ENCODE measurements around the gene KRT72. TPM values are rescaled to one million over a fixed set of nuclear protein-coding genes. Genes with fewer than 3 reads are reported as not detected.

Gene KRT72
- total and polyA plus RNA-seq, 2 experiments from 2014 or later, result not detected

DNA sequence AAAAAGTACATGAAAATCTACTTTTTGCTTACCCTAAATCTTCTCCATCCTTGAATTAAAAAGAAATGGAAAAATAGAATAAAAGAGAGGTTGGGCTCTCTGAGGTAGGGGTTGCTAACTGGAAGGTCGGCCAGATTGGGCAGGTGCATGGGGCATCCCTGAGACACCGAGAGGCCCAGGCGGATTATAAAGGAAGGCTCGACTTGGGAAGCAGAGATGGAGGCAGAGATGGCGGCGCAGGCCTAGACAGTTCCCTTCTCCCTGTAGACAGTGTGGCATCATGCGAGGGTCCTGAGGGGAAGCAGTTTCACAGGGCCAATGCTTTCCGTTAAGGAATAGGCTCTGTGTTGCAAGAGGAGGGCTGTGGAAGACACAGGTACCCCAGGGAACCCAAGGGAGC, 23.9 kb downstream of the KRT72 start:
- in situ Hi-C loops (cut with MboI), result no loop called here
- WGBS, 2 experiments (ENCODE audit: low coverage in 1 of 2, low lambda C conversion rate in 2 of 2, missing lambda C conversion rate in 2 of 2), result 63 to 69% methylated on average over 8 of the region's 8 CpGs
- no peak overlapping the region for H3K4me2 ChIP-seq (ENCODE audit: unreplicated experiment)

DNA sequence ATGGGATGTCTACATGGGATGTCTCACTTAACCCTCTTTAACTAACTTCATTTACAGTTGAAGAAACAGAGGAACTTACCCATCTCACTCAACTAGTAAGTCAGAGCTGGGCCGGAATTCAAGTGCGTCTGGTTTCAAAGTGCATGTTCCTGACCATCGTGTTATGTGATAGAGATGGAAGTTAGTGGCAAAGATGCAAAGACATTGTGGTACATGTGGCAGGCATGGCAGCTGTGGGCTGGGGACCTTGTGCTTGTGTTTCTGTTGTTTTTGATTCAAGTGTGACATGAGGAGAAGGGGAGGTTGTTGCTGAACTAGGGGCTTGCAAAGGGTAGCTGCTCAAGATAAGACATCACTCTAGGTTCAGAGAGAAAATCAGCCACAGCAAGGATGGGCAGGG, 25.3 kb downstream of the KRT72 start:
- Histone ChIP-seq H3K4me3 (no peak overlapping the region), H3K27ac (no peak overlapping the region), H4K20me1 (ENCODE audit: insufficient read depth) (no peaks in the 10 kb centered on the region), H3K27me3 (replicated peaks; ENCODE audit: insufficient read depth) (peaks cover 38% of the 10 kb centered on the region), H3K4me1 (ENCODE audit: insufficient read depth) (no peaks in the 10 kb centered on the region), H3K4me2 (ENCODE audit: unreplicated experiment) (no peak overlapping the region), H3K36me3 (ENCODE audit: low read depth) (no peaks in the 10 kb centered on the region), H3K9me3 (ENCODE audit: low read depth) (no peaks in the 10 kb centered on the region), H3K79me2 (ENCODE audit: insufficient read depth) (no peaks in the 10 kb centered on the region), H2AFZ (no peak overlapping the region), H3F3A (ENCODE audit: insufficient read depth) (no peaks in the 10 kb centered on the region), H3K9ac (no peak overlapping the region), H3K9me2 (ENCODE audit: insufficient read depth) (no peaks in the 10 kb centered on the region)
- 90 to 91% methylated on average over 3 of the region's 3 CpGs for WGBS, 2 experiments (ENCODE audit: low coverage in 1 of 2, low lambda C conversion rate in 2 of 2, missing lambda C conversion rate in 2 of 2)
- DNase-seq, result no peak
- in situ Hi-C loops (cut with MboI), result no loop called here
- TF ChIP-seq EZH2phosphoT487 (IDR thresholded peaks at IDR 0.05; ENCODE audit: insufficient read depth, low read depth), result no peak
- no peak for TF ChIP-seq EZH2 (IDR thresholded peaks at IDR 0.05; ENCODE audit: insufficient read depth, poor library complexity, severe bottlenecking)

More for the DNA sequence above, 23.9 kb downstream of the KRT72 start:
- Histone ChIP-seq H2AFZ (no peak overlapping the region), H3K4me3 (no peak overlapping the region), H3K9me2 (ENCODE audit: insufficient read depth) (no peaks in the 10 kb centered on the region), H3F3A (ENCODE audit: insufficient read depth) (no peaks in the 10 kb centered on the region), H4K20me1 (ENCODE audit: insufficient read depth) (no peaks in the 10 kb centered on the region), H3K9ac (no peak overlapping the region), H3K27me3 (replicated peaks; ENCODE audit: insufficient read depth) (peaks cover 25% of the 10 kb centered on the region), H3K4me1 (ENCODE audit: insufficient read depth) (no peaks in the 10 kb centered on the region), H3K9me3 (ENCODE audit: low read depth) (no peaks in the 10 kb centered on the region), H3K79me2 (ENCODE audit: insufficient read depth) (no peaks in the 10 kb centered on the region), H3K27ac (no peak overlapping the region), H3K36me3 (ENCODE audit: low read depth) (no peaks in the 10 kb centered on the region)
- no peak for DNase-seq
- no peak for TF ChIP-seq EZH2phosphoT487 (IDR thresholded peaks at IDR 0.05; ENCODE audit: insufficient read depth, low read depth)
- no peak for TF ChIP-seq EZH2 (IDR thresholded peaks at IDR 0.05; ENCODE audit: insufficient read depth, poor library complexity, severe bottlenecking)

DNA sequence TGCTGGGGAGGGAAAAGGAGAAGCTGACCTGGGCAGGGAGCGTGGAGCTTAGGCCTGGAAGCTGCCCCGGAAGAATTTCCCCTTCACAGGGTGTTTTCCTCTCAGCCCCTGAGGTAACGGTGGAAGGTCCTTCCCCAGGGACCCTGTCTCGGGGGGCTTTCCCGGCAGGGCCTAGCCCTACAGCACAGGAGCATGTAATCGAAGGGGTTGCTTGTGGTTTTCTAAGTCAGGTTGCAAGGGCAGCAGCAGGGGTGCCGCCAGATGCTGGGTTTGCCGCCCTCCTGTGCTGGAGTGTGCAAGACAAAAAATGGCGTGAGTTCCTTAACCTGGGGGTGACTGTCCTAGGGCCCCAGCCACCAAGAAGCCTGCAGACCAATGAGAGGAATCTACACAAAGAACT, 26.0 kb downstream of the KRT72 start:
- no peaks in the 10 kb centered on the region for H3F3A ChIP-seq (ENCODE audit: insufficient read depth)
- in situ Hi-C loops (cut with MboI), result no loop called here
- H3K9ac ChIP-seq, result no peak overlapping the region
- H3K4me1 ChIP-seq (ENCODE audit: insufficient read depth), result no peaks in the 10 kb centered on the region
- no peak overlapping the region for H2AFZ ChIP-seq
- H3K27ac ChIP-seq, result no peak overlapping the region
- no peaks in the 10 kb centered on the region for H3K9me3 ChIP-seq (ENCODE audit: low read depth)
- H3K4me3 ChIP-seq, result no peak overlapping the region
- 72 to 77% methylated on average over 9 of the region's 9 CpGs for WGBS, 2 experiments (ENCODE audit: low coverage in 1 of 2, low lambda C conversion rate in 2 of 2, missing lambda C conversion rate in 2 of 2)
- TF ChIP-seq EZH2phosphoT487 (IDR thresholded peaks at IDR 0.05; ENCODE audit: insufficient read depth, low read depth) (no peak), EZH2 (IDR thresholded peaks at IDR 0.05; ENCODE audit: insufficient read depth, poor library complexity, severe bottlenecking) (no peak)
- H3K27me3 ChIP-seq (replicated peaks; ENCODE audit: insufficient read depth), result peaks cover 45% of the 10 kb centered on the region
- H3K4me2 ChIP-seq (ENCODE audit: unreplicated experiment), result no peak overlapping the region
- H3K9me2 ChIP-seq (ENCODE audit: insufficient read depth), result no peaks in the 10 kb centered on the region
- no peaks in the 10 kb centered on the region for H3K79me2 ChIP-seq (ENCODE audit: insufficient read depth)
- H4K20me1 ChIP-seq (ENCODE audit: insufficient read depth), result no peaks in the 10 kb centered on the region
- DNase-seq, result no peak
- H3K36me3 ChIP-seq (ENCODE audit: low read depth), result no peaks in the 10 kb centered on the region

DNA sequence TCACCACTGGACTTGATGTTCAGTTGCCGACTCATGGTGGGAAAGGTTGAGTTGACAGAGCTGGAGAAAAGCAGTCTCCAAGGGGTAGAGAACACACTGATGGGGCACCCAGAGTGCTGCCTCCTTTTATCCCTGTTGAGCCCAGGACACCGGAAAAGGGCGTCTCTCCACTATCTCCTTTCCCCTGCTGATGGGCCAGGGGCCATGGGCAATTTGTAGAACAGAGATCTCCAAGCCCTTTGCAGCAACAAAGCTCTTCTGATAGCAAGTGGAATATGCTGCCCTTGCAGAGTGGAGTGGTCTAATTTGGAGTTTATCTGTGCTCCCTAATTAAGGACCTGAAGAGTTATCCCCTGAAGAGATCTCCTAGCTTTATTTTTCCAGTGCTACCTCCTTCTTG, 27.5 kb downstream of the KRT72 start, which contains the start of gene KRT74:
KRT74 (minus strand) TSS at position 101 of the 400 bp plus-strand sequence; CDS start at position 35, 66 bp downstream.
- no peaks in the 10 kb centered on the region for H4K20me1 ChIP-seq (ENCODE audit: insufficient read depth)
- no peaks in the 10 kb centered on the region for H3K79me2 ChIP-seq (ENCODE audit: insufficient read depth)
- H3K9ac ChIP-seq, result no peak within 1 kb of the TSS
- no peaks in the 10 kb centered on the region for H3K36me3 ChIP-seq (ENCODE audit: low read depth)
- no peak within 1 kb of the TSS for H2AFZ ChIP-seq
- no peaks in the 10 kb centered on the region for H3K4me1 ChIP-seq (ENCODE audit: insufficient read depth)
- H3K9me2 ChIP-seq (ENCODE audit: insufficient read depth), result no peaks in the 10 kb centered on the region
- H3K4me2 ChIP-seq (ENCODE audit: unreplicated experiment), result no peak within 1 kb of the TSS
- peaks cover 55% of the 10 kb centered on the region for H3K27me3 ChIP-seq (replicated peaks; ENCODE audit: insufficient read depth)
- no peaks in the 10 kb centered on the region for H3K9me3 ChIP-seq (ENCODE audit: low read depth)
- no peak within 1 kb of the TSS for H3K27ac ChIP-seq
- no peak within 1 kb of the TSS for H3K4me3 ChIP-seq
- WGBS, 2 experiments (ENCODE audit: low coverage in 1 of 2, low lambda C conversion rate in 2 of 2, missing lambda C conversion rate in 2 of 2), result 51 to 59% methylated on average over 3 of the region's 3 CpGs
- DNase-seq, result no peak
- in situ Hi-C loops (cut with MboI), result no loop called here
- no peaks in the 10 kb centered on the region for H3F3A ChIP-seq (ENCODE audit: insufficient read depth)
- no peak for TF ChIP-seq EZH2 (IDR thresholded peaks at IDR 0.05; ENCODE audit: insufficient read depth, poor library complexity, severe bottlenecking)
- no peak for TF ChIP-seq EZH2phosphoT487 (IDR thresholded peaks at IDR 0.05; ENCODE audit: insufficient read depth, low read depth)

DNA sequence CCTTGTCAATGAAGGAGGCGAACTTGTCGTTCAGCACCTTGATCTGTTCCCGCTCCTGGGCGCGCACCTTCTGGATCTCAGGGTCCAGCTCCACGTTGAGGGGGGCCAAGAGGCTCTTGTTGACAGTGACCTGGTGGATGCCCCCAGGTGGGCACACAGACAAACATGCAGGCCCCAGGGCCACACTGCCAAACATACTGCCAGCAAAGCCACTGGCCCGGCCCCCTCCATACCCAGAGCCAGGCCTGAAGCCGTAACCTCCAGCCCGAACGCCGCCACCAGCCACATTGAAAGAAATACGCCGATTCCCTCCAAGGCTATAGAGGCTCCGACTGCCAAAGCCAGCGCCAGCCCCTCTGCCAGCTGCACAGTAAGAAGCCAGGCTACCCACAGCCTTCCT, 28.0 kb downstream of the KRT72 start:
- H3K9ac ChIP-seq, result no peak overlapping the region
- no peaks in the 10 kb centered on the region for H4K20me1 ChIP-seq (ENCODE audit: insufficient read depth)
- H3K27me3 ChIP-seq (replicated peaks; ENCODE audit: insufficient read depth), result peaks cover 57% of the 10 kb centered on the region
- no peaks in the 10 kb centered on the region for H3F3A ChIP-seq (ENCODE audit: insufficient read depth)
- no peaks in the 10 kb centered on the region for H3K4me1 ChIP-seq (ENCODE audit: insufficient read depth)
- H3K4me2 ChIP-seq (ENCODE audit: unreplicated experiment), result no peak overlapping the region
- H3K36me3 ChIP-seq (ENCODE audit: low read depth), result no peaks in the 10 kb centered on the region
- no peaks in the 10 kb centered on the region for H3K9me3 ChIP-seq (ENCODE audit: low read depth)
- DNase-seq, result no peak
- H3K9me2 ChIP-seq (ENCODE audit: insufficient read depth), result no peaks in the 10 kb centered on the region
- H3K79me2 ChIP-seq (ENCODE audit: insufficient read depth), result no peaks in the 10 kb centered on the region
- H3K4me3 ChIP-seq, result no peak overlapping the region
- WGBS, 2 experiments (ENCODE audit: low coverage in 1 of 2, low lambda C conversion rate in 2 of 2, missing lambda C conversion rate in 2 of 2), result 78 to 81% methylated on average over 15 of the region's 15 CpGs
- TF ChIP-seq EZH2phosphoT487 (IDR thresholded peaks at IDR 0.05; ENCODE audit: insufficient read depth, low read depth) (no peak), EZH2 (IDR thresholded peaks at IDR 0.05; ENCODE audit: insufficient read depth, poor library complexity, severe bottlenecking) (no peak)
- in situ Hi-C loops (cut with MboI), result no loop called here
- no peak overlapping the region for H3K27ac ChIP-seq
- H2AFZ ChIP-seq, result no peak overlapping the region
